ENCODE measurements around the gene MREG. TPM values are rescaled to one million over a fixed set of nuclear protein-coding genes. Genes with fewer than 3 reads are reported as not detected.

Gene MREG
- total RNA-seq, 3 donors from 2014 or later (not counting 1 experiment from before 2014, with no cell fraction given): 4.0 to 9.8 (median 6.8) TPM

DNA sequence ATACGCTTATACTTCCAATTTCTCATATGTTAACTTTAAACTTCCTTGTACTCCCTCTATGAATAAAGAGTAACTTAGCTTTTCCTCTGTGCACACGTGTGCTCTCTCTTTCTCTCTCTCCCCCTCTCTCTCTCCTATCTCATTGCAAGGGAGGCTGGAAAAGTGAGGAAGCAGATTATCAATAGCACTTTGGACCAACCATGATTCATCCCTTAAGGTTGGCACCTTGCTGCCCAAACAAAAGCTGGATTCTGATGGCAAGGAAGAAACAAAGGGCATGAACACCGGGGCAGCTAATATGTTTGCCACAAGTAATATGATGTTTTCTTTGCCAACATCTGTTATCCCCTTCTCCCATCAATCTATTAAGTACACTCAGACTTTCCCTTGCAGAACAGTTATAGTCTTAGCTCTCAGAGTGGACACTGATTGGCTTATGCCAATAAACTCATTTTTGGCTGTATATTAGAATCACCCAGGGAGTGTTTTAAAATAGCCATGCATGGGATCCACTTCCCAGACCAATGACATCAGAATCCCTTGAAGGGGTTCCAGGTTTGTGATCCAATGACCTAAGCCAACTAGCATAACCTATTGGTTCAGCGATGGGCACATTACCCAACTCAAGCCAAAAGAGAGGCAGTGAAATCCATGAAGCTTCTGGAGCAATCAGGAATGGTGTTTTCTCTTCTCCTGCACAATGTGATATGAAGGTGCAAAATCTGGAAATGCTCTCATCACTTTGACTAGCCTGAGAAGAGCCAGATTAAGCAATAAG is 60.3 kb downstream of the MREG start:
- Mint-ChIP-seq H3K27me3 (ENCODE audit: low read depth in 2 of 2) (no peaks in the 10 kb centered on the region), H3K36me3 (no peaks in the 10 kb centered on the region), H3K4me3 (no peak overlapping the region), H3K4me1 (no peaks in the 10 kb centered on the region), H3K9me3 (no peaks in the 10 kb centered on the region), H3K27ac (no peak overlapping the region)
- Histone ChIP-seq H3K36me3 (ENCODE audit: control insufficient read depth, insufficient read depth, low read length) (no peaks in the 10 kb centered on the region), H3K9me3 (ENCODE audit: control insufficient read depth, insufficient read depth, low read length) (no peaks in the 10 kb centered on the region), H3K4me3 (ENCODE audit: low read length) (no peak overlapping the region), H3K27me3 (ENCODE audit: control insufficient read depth, insufficient read depth, low read length) (no peaks in the 10 kb centered on the region), H3K4me1 (ENCODE audit: control insufficient read depth, insufficient read depth, low read length) (no peaks in the 10 kb centered on the region), H3K27ac (ENCODE audit: low read length) (no peak overlapping the region)
- ATAC-seq (no peak), DNase-seq (no peak)
- WGBS (ENCODE audit: insufficient coverage): 90% methylated on average over 4 of the region's 4 CpGs
- intact Hi-C loops (cut with micrococcal nuclease): no loop called here
- TF ChIP-seq, protein P1, sequence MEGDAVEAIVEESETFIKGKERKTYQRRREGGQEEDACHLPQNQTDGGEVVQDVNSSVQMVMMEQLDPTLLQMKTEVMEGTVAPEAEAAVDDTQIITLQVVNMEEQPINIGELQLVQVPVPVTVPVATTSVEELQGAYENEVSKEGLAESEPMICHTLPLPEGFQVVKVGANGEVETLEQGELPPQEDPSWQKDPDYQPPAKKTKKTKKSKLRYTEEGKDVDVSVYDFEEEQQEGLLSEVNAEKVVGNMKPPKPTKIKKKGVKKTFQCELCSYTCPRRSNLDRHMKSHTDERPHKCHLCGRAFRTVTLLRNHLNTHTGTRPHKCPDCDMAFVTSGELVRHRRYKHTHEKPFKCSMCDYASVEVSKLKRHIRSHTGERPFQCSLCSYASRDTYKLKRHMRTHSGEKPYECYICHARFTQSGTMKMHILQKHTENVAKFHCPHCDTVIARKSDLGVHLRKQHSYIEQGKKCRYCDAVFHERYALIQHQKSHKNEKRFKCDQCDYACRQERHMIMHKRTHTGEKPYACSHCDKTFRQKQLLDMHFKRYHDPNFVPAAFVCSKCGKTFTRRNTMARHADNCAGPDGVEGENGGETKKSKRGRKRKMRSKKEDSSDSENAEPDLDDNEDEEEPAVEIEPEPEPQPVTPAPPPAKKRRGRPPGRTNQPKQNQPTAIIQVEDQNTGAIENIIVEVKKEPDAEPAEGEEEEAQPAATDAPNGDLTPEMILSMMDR (IDR thresholded peaks at IDR 0.05): no peak

DNA sequence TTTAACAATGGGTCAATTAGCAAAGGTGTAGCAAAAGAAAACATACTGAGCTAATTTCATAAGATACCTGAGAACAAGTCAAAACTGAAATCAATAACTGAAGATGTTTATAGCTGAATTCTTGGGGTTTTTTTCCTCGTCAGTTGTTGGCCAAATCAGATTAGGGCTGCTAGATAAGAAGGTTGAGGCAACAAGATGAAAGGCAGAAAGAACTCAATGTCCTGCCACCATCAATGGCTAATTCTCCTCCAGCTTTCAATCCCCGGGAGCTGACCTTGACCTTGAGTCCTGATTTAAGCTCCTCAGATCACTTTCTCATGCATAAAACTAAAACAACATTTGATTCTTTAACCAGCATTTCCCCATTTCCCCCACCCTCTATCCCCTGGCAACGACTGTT is 61.8 kb downstream of the MREG start:
- no peaks in the 10 kb centered on the region for H3K9me3 Mint-ChIP-seq
- Histone ChIP-seq H3K9me3 (ENCODE audit: control insufficient read depth, insufficient read depth, low read length) (no peaks in the 10 kb centered on the region), H3K4me1 (ENCODE audit: control insufficient read depth, insufficient read depth, low read length) (no peaks in the 10 kb centered on the region), H3K36me3 (ENCODE audit: control insufficient read depth, insufficient read depth, low read length) (no peaks in the 10 kb centered on the region), H3K27me3 (ENCODE audit: control insufficient read depth, insufficient read depth, low read length) (no peaks in the 10 kb centered on the region), H3K4me3 (ENCODE audit: low read length) (no peak overlapping the region), H3K27ac (ENCODE audit: low read length) (no peak overlapping the region)
- no peak overlapping the region for H3K4me3 Mint-ChIP-seq
- DNase-seq (no peak), ATAC-seq (no peak)
- peaks cover 6% of the 10 kb centered on the region for H3K36me3 Mint-ChIP-seq
- intact Hi-C loops (cut with micrococcal nuclease): no loop called here
- no peak overlapping the region for H3K27ac Mint-ChIP-seq
- H3K27me3 Mint-ChIP-seq (ENCODE audit: low read depth in 2 of 2): no peaks in the 10 kb centered on the region
- TF ChIP-seq, protein P1 (IDR thresholded peaks at IDR 0.05): no peak
- WGBS (ENCODE audit: insufficient coverage): 81% methylated on average over 3 of the region's 3 CpGs
- no peaks in the 10 kb centered on the region for H3K4me1 Mint-ChIP-seq

DNA sequence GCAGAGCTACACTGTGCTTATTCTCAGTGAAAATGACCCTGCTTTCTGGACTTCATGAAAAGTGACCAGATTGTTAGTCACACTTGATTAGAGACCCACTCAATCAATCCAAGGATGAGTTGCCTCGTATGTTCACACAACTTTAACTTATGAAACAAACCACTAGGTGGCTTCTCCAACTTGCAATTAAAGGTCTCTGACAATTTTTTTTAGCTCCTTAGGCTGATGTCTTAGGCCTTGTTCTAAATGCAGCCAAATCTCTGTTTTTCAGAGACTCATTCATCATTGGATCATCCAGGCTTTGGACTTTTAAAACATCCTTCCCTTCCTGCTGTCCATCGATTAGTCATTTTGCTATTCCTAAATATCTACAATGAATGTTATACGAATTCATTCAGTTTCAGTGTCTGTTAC is 63.4 kb downstream of the MREG start:
- Mint-ChIP-seq H3K9me3 (no peaks in the 10 kb centered on the region), H3K27ac (no peak overlapping the region), H3K27me3 (ENCODE audit: low read depth in 2 of 2) (no peaks in the 10 kb centered on the region), H3K4me3 (no peak overlapping the region), H3K4me1 (no peaks in the 10 kb centered on the region), H3K36me3 (peaks cover 20% of the 10 kb centered on the region)
- intact Hi-C loops (cut with micrococcal nuclease): no loop called here
- no peak overlapping the region for H3K27ac ChIP-seq (ENCODE audit: low read length)
- 5% methylated on average over 1 of the region's 3 CpGs for WGBS (ENCODE audit: insufficient coverage)
- TF ChIP-seq, protein P1 (IDR thresholded peaks at IDR 0.05): peak; percentile 17
- H3K36me3 ChIP-seq (ENCODE audit: control insufficient read depth, insufficient read depth, low read length): no peaks in the 10 kb centered on the region
- H3K4me3 ChIP-seq (ENCODE audit: low read length): no peak overlapping the region
- H3K4me1 ChIP-seq (ENCODE audit: control insufficient read depth, insufficient read depth, low read length): no peaks in the 10 kb centered on the region
- no peaks in the 10 kb centered on the region for H3K9me3 ChIP-seq (ENCODE audit: control insufficient read depth, insufficient read depth, low read length)
- DNase-seq: peak in 1 of 2 donors; percentile 56
- H3K27me3 ChIP-seq (ENCODE audit: control insufficient read depth, insufficient read depth, low read length): no peaks in the 10 kb centered on the region
- ATAC-seq: no peak

DNA sequence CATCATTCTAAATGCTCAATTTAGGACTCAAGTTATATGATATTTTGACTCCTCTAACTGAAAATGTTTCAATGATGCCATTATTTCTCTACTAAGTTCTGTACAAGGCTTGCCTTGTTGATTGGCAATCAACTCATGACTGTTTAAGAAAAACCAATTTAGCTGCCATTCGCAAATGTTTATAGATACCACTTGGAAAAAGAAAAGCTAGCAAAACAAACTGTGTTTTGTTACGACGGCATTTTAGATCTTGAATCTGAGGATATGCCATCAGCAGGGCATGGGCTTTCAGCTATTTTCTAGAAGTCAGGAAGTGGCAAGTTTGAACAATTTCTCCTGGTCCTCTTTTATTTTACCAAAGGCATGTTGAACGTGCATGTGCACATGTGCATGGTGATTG is 65.3 kb downstream of the MREG start:
- H3K27ac ChIP-seq (ENCODE audit: low read length): no peak overlapping the region
- no peaks in the 10 kb centered on the region for H3K9me3 ChIP-seq (ENCODE audit: control insufficient read depth, insufficient read depth, low read length)
- no peak overlapping the region for H3K4me3 ChIP-seq (ENCODE audit: low read length)
- Mint-ChIP-seq H3K4me3 (no peak overlapping the region), H3K9me3 (no peaks in the 10 kb centered on the region), H3K36me3 (peaks cover 26% of the 10 kb centered on the region), H3K27me3 (ENCODE audit: low read depth in 2 of 2) (no peaks in the 10 kb centered on the region), H3K27ac (no peak overlapping the region), H3K4me1 (no peaks in the 10 kb centered on the region)
- peaks cover 6% of the 10 kb centered on the region for H3K36me3 ChIP-seq (ENCODE audit: control insufficient read depth, insufficient read depth, low read length)
- H3K4me1 ChIP-seq (ENCODE audit: control insufficient read depth, insufficient read depth, low read length): no peaks in the 10 kb centered on the region
- no peaks in the 10 kb centered on the region for H3K27me3 ChIP-seq (ENCODE audit: control insufficient read depth, insufficient read depth, low read length)
- WGBS (ENCODE audit: insufficient coverage): 89% methylated on average over 4 of the region's 4 CpGs
- no peak for DNase-seq
- TF ChIP-seq, protein P1 (IDR thresholded peaks at IDR 0.05): no peak
- intact Hi-C loops (cut with micrococcal nuclease): no loop called here
- ATAC-seq: no peak
